SU-DHL-6 (cell line): Measurements from ENCODE around the gene ACBD7.

ENCODE experiments used
- EZH2phosphoT487 ChIP-seq: fragments of 200-600 bp; sonication (generic), shearing (Covaris generic); conservative IDR thresholded peaks from 2 replicates; pipeline ENCODE4 v1.6.1; 2018; ENCODE audit warnings: mild to moderate bottlenecking, antibody characterized with exemption, low read length, moderate library complexity, mixed read lengths
- TF ChIP-seq, protein P1 (sequence below): fragments of 200-600 bp; sonication (generic); IDR thresholded peaks from one replicate; pipeline ENCODE4 v1.5.1; 2017; ENCODE audit warnings: antibody characterized with exemption, mild to moderate bottlenecking, low read length, moderate library complexity; ENCODE audit not compliant: insufficient read depth, poor library complexity, severe bottlenecking

DNA sequence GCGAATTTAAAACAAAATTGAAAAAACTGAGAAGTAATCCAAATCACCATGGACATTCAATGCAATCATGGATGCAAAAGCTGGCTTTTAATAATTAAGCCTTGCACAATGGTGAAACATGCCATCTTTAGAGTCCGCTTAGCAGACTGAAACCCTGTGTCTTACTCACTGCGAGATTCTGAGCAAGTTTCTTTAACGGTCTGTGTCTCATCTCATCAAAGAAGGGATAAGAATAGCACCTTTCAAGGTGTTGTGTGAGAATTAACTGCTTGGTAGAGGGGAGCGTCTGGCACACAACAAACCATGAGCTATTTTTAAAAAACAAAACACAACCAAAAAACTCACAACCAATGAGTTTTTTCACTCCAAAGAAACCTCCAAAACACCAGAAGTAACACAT, 21.4 kb downstream of the ACBD7 start:
- TF ChIP-seq, protein P1, sequence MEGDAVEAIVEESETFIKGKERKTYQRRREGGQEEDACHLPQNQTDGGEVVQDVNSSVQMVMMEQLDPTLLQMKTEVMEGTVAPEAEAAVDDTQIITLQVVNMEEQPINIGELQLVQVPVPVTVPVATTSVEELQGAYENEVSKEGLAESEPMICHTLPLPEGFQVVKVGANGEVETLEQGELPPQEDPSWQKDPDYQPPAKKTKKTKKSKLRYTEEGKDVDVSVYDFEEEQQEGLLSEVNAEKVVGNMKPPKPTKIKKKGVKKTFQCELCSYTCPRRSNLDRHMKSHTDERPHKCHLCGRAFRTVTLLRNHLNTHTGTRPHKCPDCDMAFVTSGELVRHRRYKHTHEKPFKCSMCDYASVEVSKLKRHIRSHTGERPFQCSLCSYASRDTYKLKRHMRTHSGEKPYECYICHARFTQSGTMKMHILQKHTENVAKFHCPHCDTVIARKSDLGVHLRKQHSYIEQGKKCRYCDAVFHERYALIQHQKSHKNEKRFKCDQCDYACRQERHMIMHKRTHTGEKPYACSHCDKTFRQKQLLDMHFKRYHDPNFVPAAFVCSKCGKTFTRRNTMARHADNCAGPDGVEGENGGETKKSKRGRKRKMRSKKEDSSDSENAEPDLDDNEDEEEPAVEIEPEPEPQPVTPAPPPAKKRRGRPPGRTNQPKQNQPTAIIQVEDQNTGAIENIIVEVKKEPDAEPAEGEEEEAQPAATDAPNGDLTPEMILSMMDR = no peak
- no peak for TF ChIP-seq EZH2phosphoT487
